HG03280 (cell line): ENCODE results near the gene MACF1.
"Not testable (repeated sequence)": the region's sequence is repeated elsewhere in the genome, so short reads cannot be mapped to it uniquely, and the experiment has no call there.

ENCODE experiments used
- ATAC-seq: cut with Tn5 transposase; IDR thresholded peaks from one replicate; pipeline ENCODE4 v1.9.1; 2021; ENCODE audit warnings: mild to moderate bottlenecking, moderate library complexity; ENCODE audit not compliant: unreplicated experiment

MACF1 gene

DNA sequence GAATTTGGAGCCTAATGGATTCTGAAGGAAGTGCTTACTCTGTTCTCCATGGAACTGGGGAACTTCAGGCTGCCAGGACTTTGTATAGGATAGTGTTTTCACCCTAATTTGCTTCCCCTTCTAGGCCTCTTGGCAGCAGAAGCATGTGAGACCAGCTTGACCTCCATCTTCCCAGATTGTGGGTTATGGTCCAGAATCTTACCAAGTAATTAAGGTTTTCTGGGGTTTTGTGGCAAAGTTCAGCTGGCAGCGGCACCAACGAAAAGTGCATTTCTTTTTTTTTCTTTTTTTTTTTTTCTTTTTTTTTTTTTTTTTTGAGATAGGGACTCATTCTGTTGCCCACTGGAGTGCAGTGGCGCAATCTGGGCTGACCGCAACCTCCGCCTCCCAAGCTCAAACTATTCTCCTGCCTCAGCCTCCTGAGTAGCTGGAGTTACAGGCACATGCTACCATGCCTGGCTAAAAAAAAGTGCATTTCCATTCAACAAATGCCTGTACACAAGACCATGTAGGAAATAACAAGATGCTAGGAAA, 283.6 kb downstream of the MACF1 start:
- no peak for ATAC-seq

DNA sequence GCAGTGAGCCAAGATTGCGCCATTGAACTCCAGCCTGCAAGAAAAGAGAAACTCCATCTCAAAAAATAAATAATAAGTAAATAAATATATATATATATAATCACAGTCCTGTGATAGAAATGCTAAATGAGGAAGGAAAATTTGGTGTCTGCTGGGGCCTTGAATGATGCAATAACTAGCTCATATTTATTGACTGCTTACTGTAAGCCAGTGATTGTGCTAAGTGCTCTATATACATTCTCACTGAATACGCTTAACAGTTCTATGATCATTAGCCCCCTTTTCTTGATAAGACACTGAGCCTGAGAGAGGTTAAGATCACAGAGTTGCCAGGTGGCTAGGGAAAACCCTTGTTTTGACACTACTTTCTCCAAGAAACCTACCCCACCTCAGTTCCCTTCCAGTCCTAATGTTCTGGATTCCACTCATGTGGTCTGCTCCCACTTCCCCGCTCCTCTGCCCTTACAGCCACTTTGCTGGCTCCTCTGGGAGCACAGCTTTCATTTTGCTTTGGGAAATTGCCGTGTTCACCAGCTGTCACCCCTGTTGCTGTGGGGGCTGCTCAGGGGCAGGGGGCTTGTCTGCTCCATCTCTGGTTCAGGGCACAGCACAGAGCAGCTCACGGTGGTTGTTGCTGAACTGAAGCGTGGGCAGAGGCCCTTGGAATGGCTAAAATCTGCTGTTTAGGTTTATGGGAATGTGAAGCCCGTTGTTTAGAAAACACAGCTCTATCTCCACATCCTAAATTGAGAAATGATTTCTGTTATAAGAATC, 284.5 kb downstream of the MACF1 start:
- no peak for ATAC-seq

DNA sequence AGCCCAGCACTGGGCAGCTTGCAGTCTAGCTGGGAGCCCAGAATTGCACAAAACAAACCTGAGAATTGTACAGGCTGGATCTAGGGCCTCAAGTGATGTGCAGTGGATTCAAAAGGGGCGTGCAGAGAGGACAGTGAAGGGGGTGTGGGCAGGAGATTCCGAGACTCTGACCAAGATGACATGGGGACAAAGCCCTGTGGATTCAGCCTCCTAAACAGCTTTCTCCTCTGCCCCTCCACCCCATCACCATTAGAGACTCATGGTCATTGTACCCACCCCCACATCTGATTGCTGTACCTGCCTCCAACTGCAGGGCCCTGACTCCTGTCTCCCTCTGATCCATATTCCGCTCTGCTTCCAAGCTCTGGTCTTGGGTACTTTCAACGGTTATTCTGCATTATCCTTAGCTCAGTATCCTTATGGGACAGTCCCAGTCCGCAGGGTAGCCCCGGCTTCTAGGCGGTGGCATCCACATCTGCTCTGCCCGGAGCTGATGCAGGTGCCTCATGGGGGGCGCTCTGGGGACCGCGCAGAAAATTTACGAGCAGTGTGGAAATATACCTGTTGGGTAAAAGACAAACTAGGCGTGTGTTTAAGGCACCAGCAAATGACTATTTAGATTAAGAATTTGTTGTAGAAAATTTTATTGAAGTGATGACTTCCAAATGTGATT, 285.2 kb downstream of the MACF1 start:
- no peak for ATAC-seq

DNA sequence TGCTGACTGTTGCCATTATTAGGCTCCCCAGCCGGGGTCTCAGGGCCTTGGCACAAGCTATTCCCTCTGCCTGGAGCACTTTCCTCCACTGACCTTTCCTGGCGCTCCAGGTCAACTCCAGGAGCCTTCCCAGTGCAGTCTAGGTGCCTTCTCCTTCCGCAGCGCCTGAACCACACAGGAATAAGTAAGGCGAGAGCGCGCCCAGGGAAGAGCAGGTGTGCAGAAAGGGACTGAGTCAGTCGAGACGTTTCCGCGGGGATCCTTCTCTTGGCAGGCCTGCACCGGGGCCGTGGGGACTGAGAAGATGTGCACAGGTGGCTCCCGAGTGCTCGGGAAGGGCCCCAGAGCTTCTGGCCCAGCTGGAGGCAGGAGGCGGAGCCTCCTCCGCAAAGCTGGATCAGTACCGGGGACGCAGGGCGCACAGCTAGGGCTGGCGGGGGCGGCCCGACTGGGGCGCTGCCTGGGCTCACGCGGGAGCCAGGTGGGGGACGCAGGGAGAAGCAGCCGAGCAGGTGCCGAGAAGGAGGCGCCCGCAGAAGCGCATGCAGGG, 286.2 kb downstream of the MACF1 start:
- peak; percentile 21 for ATAC-seq

DNA sequence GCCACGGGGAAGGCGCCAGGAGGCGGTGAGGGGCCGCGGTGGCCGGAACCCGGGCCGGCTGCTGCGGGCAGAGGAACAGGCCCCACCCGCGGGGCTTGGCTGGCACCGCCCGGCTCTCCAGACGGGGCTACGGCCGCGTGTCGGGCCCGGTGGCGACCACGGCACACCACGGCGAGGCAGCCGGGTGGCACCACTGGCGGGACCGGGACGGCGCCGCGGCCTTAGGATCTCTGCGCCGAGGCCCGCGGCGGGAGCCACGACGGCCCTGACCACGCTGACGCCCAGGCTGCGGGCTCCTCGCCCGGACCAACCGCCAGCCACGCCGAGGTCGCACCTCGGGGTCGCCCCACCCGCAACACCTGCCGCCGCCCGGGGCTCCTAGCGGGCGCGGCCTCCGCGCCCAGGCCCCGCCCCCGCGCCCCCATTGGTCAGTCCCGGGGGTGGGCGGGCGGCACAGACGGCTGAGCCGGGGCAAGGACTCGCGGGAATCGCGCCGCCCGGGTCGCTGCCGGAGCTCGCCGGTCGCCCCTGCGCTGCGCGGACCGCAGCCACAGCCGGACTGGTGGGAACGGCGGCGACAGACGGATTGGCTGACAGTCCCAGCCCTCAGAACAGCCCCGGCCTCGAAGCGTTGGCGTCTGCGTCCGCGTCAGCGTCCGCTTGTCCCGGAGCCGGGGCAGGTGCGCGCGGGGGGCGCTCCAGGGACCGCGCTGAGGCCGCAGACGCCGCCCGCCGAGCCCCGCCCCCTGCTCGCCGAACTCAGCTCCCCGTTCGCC, 286.8 kb downstream of the MACF1 start, which contains the start of gene BMP8A:
BMP8A (plus strand) TSS at position 491 of the 776 bp plus-strand sequence. CDS start 356 bp downstream, outside the sequence.
- peak; percentile 87 for ATAC-seq

DNA sequence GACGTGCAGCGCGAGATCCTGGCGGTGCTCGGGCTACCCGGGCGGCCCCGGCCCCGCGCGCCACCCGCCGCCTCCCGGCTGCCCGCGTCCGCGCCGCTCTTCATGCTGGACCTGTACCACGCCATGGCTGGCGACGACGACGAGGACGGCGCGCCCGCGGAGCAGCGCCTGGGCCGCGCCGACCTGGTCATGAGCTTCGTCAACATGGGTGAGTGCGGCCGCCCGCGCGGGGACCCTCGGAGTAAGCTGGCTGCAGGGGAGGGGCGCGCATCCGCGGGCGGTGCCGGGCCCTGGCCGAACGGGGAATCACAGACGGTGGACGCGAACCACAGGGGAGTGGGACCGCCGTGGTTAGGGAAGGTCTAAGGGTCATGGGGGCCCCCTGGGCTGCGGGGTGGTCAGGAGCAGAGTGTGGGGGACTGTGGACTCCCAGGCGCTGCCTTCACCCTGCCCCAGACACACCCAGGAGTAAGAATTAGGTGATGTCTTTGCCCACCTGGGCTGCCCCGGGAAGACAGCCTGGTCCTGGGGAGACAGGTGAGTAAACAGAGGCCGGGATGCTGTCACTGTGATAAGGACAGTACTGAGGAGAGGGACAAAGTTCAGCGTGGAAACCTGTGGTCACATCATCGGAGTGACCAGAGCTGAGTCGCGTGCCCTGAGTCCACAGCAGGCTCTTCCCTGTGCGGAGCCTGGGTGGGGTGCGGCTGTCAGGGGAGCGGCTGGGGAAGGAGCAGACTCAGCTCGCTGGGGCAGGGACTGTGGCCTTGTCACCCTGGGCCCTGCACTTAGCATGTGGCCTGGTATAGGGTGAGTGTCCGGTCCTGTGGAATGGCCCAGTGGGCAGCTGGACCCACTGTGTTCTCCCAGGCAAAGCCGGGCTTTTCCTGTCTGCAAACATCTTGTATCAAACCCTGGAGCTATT, 287.9 kb downstream of the MACF1 start:
- not testable (repeated sequence) for ATAC-seq

DNA sequence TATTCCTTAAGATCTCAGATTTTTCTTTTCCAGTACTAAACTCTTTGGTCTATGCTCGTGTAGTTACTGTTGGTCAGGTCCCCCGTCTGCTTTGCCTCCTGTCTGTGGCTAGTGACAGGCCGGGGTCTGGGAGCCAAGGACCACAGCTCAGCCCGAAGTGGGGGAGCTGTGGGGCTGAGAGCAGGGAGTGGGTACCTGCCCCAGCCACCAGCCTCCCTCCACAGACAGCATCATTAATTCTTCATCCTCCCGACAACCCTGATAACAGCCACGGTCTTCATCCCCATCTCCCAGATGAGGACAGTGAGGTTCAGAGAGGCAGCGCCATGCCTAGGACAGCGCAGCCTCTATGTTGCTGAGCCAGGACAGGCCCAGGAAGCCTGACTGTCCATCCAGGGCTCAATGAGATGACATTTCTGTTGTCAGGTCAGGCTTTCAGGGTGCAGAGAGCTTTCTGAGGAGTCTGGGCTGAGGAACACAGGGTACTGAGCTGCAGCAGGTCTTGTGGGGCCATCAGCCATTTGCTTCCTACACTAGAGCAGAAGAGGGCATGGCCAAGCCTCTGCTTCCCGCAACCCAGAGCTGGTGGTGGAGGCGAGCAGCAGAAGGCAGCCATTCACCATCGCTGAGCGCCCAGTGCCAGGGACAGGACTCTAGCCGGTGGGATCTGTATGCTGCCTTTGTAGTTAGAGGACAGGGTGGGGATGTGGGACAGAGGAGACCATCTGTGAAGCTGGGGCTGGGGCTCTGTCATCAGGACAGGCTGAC, 288.7 kb downstream of the MACF1 start:
- not testable (repeated sequence) for ATAC-seq

DNA sequence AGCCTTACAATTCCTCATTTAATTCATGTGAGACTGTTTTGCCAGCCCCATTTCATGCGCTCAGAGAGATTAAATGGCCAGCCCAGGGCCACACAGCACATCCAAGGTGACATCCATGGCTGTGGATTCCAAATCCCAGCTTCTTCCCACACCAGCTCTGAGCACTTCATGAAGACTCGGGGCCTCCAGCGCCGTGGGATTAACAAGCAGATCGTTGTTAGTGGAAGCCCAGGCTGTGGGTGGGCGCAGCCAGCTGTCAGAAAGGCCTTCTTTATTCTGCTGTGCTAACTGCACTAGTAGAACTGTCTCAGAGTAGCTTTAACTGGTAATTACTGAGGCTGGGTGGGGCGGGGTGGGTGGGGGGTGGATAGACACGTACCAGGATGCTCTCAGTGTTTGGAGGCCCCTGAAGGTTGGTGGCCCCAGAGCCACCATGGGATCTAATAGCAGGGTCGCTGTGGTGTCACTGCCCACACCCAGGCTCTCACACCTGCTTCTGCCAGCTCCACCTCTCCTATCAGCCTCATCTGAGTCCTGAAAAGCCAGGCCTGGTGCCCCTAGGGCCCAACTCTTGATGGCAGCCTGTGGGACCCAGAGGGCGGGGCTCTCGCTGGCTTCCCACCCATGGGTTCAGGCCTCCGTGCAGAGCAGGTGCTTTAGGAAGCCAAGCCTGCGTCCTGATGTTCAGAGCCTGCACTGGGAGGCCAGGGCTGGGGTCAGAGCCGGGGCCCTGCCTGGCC, 290.3 kb downstream of the MACF1 start:
- ATAC-seq, result no peak

DNA sequence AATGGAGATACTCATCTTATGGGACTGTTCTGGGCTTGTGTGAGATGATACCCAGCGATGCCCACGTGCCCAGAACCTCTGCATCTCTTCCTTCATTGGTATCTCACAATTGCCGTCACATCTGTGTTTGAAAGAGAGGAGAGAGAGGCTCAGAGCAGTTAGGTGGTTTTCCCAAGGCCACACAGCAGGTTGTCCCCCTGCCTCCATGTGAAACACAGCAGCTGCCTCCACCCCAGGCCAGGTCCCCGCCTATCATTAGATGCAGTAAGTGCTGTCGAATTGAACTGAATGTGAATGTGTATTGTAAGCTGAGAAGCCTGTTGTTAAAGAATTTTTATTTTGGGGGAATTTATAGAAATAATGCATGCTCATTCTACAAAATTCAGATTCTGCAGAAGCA, 292.0 kb downstream of the MACF1 start:
- not testable (repeated sequence) for ATAC-seq

DNA sequence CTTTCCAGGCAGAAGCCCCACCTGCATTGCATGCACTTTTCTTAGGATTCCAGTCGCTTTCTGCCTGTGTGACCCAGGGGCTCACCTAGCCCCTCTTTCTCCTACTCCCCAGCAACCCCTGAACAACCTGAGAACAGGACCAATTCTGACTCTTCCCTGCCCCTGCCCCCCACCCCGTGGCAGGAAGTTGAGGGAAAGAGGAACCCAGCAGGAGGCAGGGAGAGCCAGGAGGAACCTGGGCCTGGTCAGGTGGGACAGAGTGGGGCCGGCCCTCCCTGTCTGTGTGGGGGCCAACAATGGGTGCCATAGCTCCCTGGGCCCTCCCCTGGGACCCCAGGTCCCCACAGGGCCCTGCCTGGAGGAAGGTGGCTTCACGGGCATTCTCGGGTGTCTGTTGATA, 293.1 kb downstream of the MACF1 start:
- ATAC-seq, result no peak

DNA sequence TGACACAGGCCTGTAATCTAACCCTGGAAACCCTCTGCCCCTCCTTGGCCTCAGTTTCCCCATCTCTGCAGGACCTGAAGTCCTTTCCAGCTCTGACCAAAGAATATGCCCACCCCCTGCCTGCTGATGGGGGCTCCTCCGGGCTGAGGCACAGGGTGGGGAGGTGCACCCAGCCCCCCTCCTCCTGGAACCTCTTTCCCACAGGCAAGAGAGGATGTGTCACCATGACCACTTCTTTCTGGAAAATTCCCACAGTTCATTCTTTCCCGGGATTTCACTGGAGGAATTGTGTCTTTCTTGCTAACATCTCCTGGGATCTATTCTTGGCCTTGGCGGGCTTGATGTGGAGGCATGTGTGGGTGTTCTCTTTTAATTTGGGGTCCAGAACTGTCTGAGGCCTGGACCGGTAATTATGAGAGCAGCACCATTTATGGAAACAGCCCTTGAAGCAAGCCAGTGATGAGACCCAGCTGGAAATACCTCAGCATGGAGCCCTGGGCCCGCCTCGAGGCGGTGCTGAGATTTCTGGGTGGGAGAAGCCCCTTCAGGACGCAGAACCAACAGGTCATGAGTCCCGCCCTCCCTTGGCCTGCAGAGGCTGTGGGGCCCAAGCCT, 293.7 kb downstream of the MACF1 start:
- not testable (repeated sequence) for ATAC-seq

DNA sequence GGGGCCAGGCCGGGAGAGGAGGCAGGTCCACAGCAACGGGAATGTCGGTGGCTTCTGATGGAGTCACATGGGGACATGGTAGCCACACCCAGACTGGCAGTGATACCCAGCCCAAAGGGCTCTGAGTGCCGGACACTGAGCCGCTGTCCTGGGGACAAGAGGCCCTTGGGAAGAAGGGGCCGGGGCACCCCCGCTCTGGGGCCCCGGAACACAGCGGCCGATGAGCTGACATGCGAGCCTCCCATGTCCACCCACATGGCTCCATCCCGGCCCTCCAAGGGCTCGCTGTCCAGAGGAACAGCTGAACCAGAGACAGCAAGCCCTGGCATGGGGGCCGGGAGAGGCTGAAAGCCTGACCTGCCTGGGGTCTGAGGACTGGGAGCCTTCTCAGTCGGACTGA, 294.3 kb downstream of the MACF1 start:
- ATAC-seq, result not testable (repeated sequence)

DNA sequence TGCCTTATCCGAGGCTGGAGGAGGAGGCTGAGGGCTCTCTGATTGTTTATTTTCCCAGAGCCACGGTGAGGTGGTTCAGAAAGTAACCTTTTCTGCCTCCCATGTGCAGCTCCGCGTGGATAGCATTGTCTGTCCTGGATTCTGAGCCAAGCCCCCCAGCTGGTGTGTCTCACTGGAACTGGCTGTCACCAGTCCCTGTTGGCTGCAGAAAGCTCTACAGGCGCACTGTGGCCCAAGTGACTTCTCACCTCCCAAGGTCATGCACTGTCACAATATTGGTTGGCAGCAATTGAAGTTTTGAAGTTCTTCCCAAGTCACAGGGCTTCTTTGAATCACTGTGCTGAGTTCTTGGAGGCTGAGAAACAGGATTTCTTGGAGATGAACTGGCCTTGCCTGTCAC, 295.2 kb downstream of the MACF1 start:
- ATAC-seq, result no peak

DNA sequence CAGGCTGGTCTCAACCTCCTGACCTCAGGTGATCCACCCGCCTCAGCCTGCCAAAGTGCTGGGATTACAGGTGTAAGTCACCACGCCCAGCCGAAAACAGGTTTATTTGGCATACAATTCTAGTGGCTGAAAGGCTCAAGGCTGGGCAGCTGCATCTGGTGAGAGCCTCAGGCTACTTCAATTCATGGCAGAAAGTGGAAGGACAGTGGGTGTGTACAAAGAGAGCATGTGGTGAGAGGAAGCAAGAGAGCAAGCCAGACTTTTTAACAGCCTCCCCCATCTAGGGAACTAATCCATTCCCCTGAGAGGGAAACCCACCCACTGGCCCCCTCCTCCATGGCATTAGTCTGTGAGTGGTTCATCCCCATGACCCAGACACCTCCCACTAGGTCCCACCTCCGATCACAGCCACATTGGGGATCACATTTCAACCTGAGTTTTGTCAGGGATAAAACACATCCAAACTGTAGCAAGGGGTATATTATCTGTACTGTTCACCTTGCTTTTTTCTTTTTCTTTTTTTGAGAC, 296.4 kb downstream of the MACF1 start:
- ATAC-seq, result no peak

DNA sequence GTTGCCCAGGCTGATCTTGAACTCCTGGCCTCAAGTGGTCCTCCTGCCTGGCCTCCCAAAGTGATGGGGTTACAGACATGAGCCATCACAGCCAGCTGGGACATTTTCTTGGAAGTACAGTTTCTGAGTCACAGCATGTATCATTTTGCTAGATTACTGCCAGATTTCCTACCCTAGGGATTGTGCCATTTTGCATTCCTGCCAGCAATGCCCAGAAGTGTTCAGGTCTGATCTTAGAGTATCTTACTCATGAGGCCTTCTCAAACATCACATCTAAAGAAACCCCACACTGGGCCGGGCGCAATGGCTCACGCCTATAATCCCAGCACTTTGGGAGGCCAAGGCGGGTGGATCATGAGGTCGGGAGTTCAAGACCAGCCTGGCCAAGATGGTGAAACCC, 297.2 kb downstream of the MACF1 start:
- ATAC-seq, result no peak

DNA sequence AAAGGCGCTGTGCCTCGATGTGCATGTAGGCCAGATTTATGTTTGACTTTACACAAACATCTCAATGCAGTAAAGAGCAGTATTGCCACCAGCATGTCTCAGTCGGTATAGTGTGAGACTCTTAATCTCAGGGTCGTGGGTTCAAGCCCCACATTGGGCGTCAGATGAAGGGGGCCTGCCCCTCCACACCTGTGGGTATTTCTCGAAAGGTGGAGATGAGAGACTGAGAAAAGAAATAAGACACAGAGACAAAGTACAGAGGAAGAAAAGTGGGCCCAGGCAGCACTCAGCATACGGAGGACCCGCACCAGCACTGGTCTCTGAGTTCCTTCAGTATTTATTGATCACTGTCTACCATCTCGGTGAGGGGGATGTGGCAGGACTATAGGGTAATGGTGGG, 299.9 kb downstream of the MACF1 start:
- ATAC-seq, result not testable (repeated sequence)

DNA sequence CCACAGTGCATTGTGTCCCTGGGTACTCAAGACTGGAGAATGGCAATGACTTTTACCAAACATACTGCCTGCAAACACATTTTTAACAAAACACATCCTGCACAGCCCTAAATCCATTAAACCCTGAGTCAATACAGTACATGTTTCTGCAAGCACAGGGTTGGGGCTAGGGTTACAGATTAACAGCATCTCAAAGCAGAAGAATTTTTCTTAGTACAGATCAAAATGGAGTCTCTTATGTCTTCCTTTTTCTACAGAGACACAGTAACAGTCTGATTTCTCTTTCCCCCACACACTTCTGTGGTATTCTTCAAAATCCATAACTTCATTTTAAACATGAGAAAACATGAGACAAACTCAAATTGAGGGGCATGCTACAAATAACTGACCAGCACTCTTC, 300.8 kb downstream of the MACF1 start:
- no peak for ATAC-seq
